Heart left ventricle (tissue), 16 donors: ENCODE data around the gene TENM3. TPM values are rescaled to one million over a fixed set of nuclear protein-coding genes. Genes with fewer than 3 reads are reported as not detected.
A peak's percentile ranks its signal among the peaks of the same experiment; 100 is the strongest.
"Not testable (repeated sequence)": the region's sequence is repeated elsewhere in the genome, so short reads cannot be mapped to it uniquely, and the experiment has no call there.

Experiments used
- ATAC-seq, 4 donors: fragments of 200-7000 bp; cut with Tn5 transposase; one replicate each; pipeline ENCODE4 v1.9.1; 2020 to 2022; ENCODE audit warnings: moderate library complexity in 4 of 4, mild to moderate bottlenecking in 3 of 4, moderate number of reproducible peaks in 1 of 4
- DNase-seq, 5 donors: peaks; one replicate each; pipeline ENCODE4 v3.0.0-alpha.2; 2020
- H3K27ac ChIP-seq, 12 donors: fragments of 200-600 bp; sonication (generic) in 4 of 12; one replicate each; pipeline versions ENCODE4 v1.5.0 to v1.8.0; 2016 to 2022; ENCODE audit warnings: mild to moderate bottlenecking in 2 of 12
- H3K27me3 ChIP-seq, 9 donors: fragments of 200-600 bp; sonication (generic) in 2 of 9; one replicate each; pipeline versions ENCODE4 v1.5.1 to v1.8.0; 2016 to 2022; ENCODE audit warnings: mild to moderate bottlenecking in 3 of 9
- H3K36me3 ChIP-seq, 9 donors: fragments of 200-600 bp; sonication (generic) in 2 of 9; one replicate each; pipeline versions ENCODE4 v1.5.0 to v1.8.0; 2018 to 2022; ENCODE audit warnings: mild to moderate bottlenecking in 2 of 9
- H3K4me1 ChIP-seq, 12 donors: fragments of 200-600 bp; sonication (generic) in 4 of 12; one replicate each; pipeline versions ENCODE4 v1.5.0 to v1.8.0; 2016 to 2022; ENCODE audit warnings: mild to moderate bottlenecking in 3 of 12
- H3K4me3 ChIP-seq, 12 donors: fragments of 200-600 bp; sonication (generic) in 4 of 12; one replicate each; pipeline versions ENCODE4 v1.5.0 to v1.8.0; 2017 to 2022; ENCODE audit warnings: mild to moderate bottlenecking in 9 of 12, moderate library complexity in 4 of 12
- H3K9me3 ChIP-seq, 12 donors: fragments of 200-600 bp; sonication (generic) in 4 of 12; one replicate each; pipeline versions ENCODE4 v1.5.0 to v1.8.0; 2016 to 2022; ENCODE audit warnings: mild to moderate bottlenecking in 1 of 12
- CTCF ChIP-seq, 12 donors: fragments of 200-600 bp; sonication (generic) in 4 of 12; IDR thresholded peaks; one replicate each; pipeline versions ENCODE4 v1.5.0 to v1.8.0; 2018 to 2022; ENCODE audit warnings: antibody characterized with exemption in 12 of 12, mild to moderate bottlenecking in 5 of 12
- POLR2A ChIP-seq, 2 donors: fragments of 450-650 bp; IDR thresholded peaks; one replicate each; pipeline ENCODE4 v1.6.1; 2017; ENCODE audit warnings: antibody characterized with exemption in 2 of 2, mild to moderate bottlenecking in 2 of 2, moderate library complexity in 2 of 2
- WGBS, 4 donors: extraction: QIAGEN DNeasy Blood & Tissue Kit in 2 of 4; methylation state at CpG; one replicate each; pipeline versions ENCODE4 v1.1.5 to v1.1.7; 2013 to 2018; 5-methylcytosine and 5-hydroxymethylcytosine counted together
- intact Hi-C, 10 donors: fragments of 100-400 bp; cut with DNase I; formaldehyde crosslinking; loops; one replicate each; pipeline versions ENCODE4 v1.11.1 to v1.14.2; 2022
- polyA plus RNA-seq, 2 donors: library from polyadenylated mRNA; stranded (reverse); fragments of 200-250 nt; gene quantifications; one replicate each; pipeline ENCODE4 v1.2.3, GENCODE V29; 2013
- total RNA-seq, 9 donors: library from RNA; depleted of rRNA in 2 of 9; stranded (reverse); fragments of >200 nt in 2 of 9; fragmentation: NEBNext Ultra II Directional in 3 of 9; extraction: Animal tissue kit (Norgen Biotek cat#: 25700) in 3 of 9; gene quantifications; one replicate each; pipeline versions ENCODE4 v1.1.0 to v1.2.4, GENCODE V29; 2016 to 2023
- donor health status: ischemic (EF 13 %, LVEDD 7.1; RV severe dilation, severe dysfunction).
- donor health status: healthy with polysubstance abuse.
- donor health status: DM: no; HTN: yes; CAD: no.
- donor health status: DM: no; HTN: no; CAD: no.
- donor health status: ischemic (EF 25% LVEDD 6.9; RV normal size, moderate dysfunction).
- donor health status: ischemic (EF 25% LVEDD 5.7; RV mildly dilated, moderate dysfunction).
- donor health status: healthy.
- donor health status: DM: yes; HTN: yes; CAD: no.
- donor health status: ischemic (EF 35%, LVEDD 5.7; RV mildly dilated, moderate dysfunction).
- donor health status: nonischemic (EF 11% LVEDD 7.7; RV severe dilation, severe dysfunction).
- donor health status: DM: yes; HTN: yes; CAD: no.
- donor health status: PGD.
- donor health status: ischemic (EF 29% LVEDD 5.4; RV normal size, mild dysfunction).
- donor health status: nonischemic (EF 23%, LVEDD 6.1; RV moderate dilation, normal function).

TENM3 gene
- total and polyA plus RNA-seq, 11 donors, result 0.19 to 10.3 (median 2.5) TPM

GRCh38 chr4:182236186-182236585 is 7.0 kb upstream of the TENM3 start:
- intact Hi-C loops, result no loop called here
- Histone ChIP-seq H3K9me3 (no peaks in the 10 kb centered on the region), H3K4me1 (peaks cover 0 to 6% (median 0%) of the 10 kb centered on the region in 12 donors), H3K27me3 (peaks cover 0 to 3% (median 0%) of the 10 kb centered on the region in 9 donors), H3K27ac (no peak overlapping the region), H3K36me3 (no peaks in the 10 kb centered on the region), H3K4me3 (no peak overlapping the region)
- no peak for ATAC-seq
- DNase-seq, result no peak
- WGBS, 4 donors, result 66 to 76% (median 72%) methylated on average over 2 of the region's 2 CpGs
- TF ChIP-seq POLR2A (IDR thresholded peaks at IDR 0.05), result no peak

GRCh38 chr4:182237010-182237409 is 6.2 kb upstream of the TENM3 start:
- DNase-seq, H3K4me1 ChIP-seq, H3K27me3 ChIP-seq, H3K36me3 ChIP-seq, H3K4me3 ChIP-seq, H3K27ac ChIP-seq, ATAC-seq, intact Hi-C loops, H3K9me3 ChIP-seq: not testable (repeated sequence)
- 87 to 95% (median 90%) methylated on average over 6 of the region's 6 CpGs for WGBS, 4 donors

DNA sequence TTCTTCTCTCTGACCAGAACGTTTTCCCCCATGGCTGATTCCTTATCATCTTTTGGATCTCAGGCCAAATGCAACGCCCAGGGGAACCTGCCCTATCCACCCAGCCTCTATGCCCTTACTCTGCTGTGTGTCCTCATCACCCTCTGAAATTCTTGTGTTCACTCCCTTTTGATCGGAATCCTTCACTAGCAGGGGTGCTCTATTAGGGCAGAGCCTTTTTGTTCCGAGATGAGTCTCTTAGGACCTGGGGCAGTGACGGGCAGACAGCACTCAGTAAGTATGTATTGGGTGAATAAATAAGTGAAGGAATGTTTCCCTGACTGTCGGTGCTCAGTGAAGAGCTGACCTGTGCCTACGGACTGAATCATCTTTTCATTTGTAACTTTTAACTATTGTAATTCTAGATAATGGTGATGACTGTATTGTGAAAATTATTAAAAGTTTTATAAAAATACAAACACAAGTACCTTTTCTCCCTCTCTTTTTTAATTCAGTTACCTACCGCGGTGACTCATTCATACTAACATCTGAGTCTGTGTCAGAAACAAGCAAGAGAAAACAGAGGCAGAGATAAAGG is 4.8 kb upstream of the TENM3 start:
- TF ChIP-seq CTCF (IDR thresholded peaks at IDR 0.05), result no peak
- no peak for TF ChIP-seq POLR2A (IDR thresholded peaks at IDR 0.05)
- WGBS, 4 donors, result 75 to 81% (median 76%) methylated on average over 9 of the region's 9 CpGs
- Histone ChIP-seq H3K4me1 (peaks cover 0 to 6% (median 0%) of the 10 kb centered on the region in 12 donors), H3K27ac (no peak overlapping the region), H3K4me3 (no peak overlapping the region), H3K27me3 (no peaks in the 10 kb centered on the region), H3K9me3 (no peaks in the 10 kb centered on the region), H3K36me3 (no peaks in the 10 kb centered on the region)
- intact Hi-C loops, result no loop called here
- ATAC-seq (no peak), DNase-seq (no peak)

- Histone ChIP-seq H3K36me3 (no peaks in the 10 kb centered on the region), H3K9me3 (no peaks in the 10 kb centered on the region), H3K27ac (no peak overlapping the region), H3K4me1 (peaks cover 0 to 6% (median 0%) of the 10 kb centered on the region in 12 donors), H3K4me3 (no peak overlapping the region), H3K27me3 (no peaks in the 10 kb centered on the region)
- 42 to 49% (median 45%) methylated on average over 15 to 18 of the region's 18 CpGs for WGBS, 4 donors
- DNase-seq, result no peak
- peak in 2 of 4 donors; percentile 29 to 36 for ATAC-seq
- intact Hi-C loops, result no loop called here
- no peak for TF ChIP-seq POLR2A (IDR thresholded peaks at IDR 0.05)
- no peak for TF ChIP-seq CTCF (IDR thresholded peaks at IDR 0.05)
Measured at GRCh38 chr4:182240161-182241130, 2.8 kb upstream of the TENM3 start.

DNA sequence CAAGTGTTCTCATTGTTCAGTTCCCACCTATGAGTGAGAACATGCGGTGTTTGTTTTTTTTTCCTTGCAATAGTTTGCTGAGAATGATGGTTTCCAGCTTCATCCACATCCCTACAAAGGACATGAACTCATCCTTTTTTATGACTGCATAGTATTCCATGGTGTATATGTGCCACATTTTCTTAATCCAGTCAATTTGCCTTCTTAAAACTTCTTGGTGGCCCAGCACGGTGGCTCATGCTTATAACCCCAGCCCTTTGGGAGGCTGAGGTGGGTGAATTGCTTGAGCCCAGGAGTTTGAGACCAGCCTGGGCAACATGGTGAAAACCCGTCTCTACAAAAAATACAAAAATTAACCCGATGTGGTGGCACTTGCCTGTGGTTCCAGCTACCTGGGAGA is 942 bp upstream of the TENM3 start:
- intact Hi-C loops, H3K9me3 ChIP-seq, H3K4me3 ChIP-seq, ATAC-seq, DNase-seq, H3K4me1 ChIP-seq, H3K27ac ChIP-seq, H3K36me3 ChIP-seq, H3K27me3 ChIP-seq: not testable (repeated sequence)
- 82 to 96% (median 94%) methylated on average over 4 of the region's 4 CpGs for WGBS, 4 donors
